Measurements from ENCODE around the gene HYAL4.
"Not testable (repeated sequence)": the region's sequence is repeated elsewhere in the genome, so short reads cannot be mapped to it uniquely, and the experiment has no call there.

Gene HYAL4

DNA sequence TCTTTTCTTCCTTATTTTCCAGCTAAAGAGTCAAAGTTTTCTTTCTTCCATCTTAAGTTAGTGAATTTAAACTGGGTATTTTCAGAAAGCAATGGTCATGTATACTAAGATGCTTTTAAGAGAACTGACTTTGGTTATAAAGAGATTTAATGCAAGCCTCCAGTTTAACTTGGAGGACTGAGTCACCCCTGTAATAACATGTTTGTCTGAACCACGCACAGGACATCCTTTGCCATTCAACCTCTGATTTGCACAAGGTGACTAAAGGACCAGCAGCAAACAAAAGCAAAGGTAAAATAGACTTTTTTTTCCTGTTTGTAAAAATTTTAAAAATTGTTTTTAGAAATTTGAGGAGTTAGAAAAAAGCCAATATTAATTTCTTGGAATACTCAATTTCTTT lies 2.9 kb downstream of the HYAL4 start:
- no peak for DNase-seq

GRCh38 chr7:123849855-123850254 lies 4.9 kb downstream of the HYAL4 start:
- DNase-seq = no peak

DNA sequence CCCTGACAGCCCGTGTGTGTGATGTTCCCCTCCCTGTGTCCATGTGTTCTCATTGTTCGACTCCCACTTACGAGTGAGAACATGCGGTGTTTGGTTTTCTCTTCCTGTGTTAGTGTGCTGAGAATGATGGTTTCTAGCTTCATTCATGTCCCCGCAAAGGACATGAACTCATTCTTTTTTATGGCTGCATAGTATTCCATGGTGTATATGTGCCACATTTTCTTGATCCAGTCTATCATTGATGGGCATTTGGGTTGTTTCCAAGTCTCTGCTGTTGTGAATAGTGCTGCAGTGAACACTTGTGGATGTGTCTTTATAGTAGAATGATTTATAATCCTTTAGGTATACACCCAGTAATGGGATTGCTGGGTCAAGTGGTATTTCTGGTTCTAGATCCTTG lies 6.4 kb downstream of the HYAL4 start:
- not testable (repeated sequence) for DNase-seq

- not testable (repeated sequence) for DNase-seq
Observed at GRCh38 chr7:123854291-123854690, 9.3 kb downstream of the HYAL4 start.

DNA sequence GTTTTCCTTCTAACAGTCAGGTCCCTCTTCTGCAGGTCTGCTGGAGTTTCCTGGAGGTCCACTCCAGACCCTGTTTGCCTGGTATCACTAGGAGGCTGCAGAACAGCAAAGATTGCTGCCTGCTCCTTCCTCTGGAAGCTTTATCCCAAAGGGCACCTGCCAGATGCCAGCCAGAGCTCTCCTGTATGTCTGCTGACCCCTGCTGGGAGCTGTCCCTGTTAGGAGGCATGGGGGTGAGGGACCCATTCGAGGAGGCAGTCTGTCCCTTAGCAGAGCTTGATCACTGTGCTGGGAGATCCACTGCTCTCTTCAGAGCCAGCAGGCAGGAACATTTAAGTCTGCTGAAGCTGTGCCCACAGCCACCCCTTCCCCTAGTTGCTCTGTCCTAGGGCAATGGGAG lies 11.5 kb downstream of the HYAL4 start:
- not testable (repeated sequence) for DNase-seq

GRCh38 chr7:123860848-123861247 lies 15.9 kb downstream of the HYAL4 start:
- no peak for DNase-seq

DNA sequence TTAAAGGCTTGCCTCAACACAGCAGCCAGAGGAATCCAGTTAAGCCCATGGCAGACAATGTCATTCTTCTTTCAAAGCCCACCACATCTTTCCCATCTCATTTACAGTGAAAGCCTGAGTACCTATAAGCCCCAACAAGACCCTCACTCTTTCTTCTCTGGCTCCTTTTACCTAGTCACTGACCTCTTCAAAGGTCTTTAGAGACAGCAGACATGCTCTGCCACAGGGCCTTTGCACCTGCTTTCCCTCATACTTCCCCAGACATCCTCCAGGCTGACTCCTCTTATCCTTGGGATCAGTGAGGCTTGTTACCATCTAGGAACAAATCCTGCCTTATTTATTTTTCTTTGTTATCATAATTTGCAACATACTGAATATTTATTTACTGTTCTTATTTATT lies 17.8 kb downstream of the HYAL4 start:
- DNase-seq = no peak

- no peak for DNase-seq
Observed at GRCh38 chr7:123863461-123863860, 18.5 kb downstream of the HYAL4 start.

- no peak for DNase-seq
Observed at GRCh38 chr7:123864012-123864411, 19.0 kb downstream of the HYAL4 start.

GRCh38 chr7:123864436-123864835 lies 19.5 kb downstream of the HYAL4 start:
- no peak for DNase-seq

DNA sequence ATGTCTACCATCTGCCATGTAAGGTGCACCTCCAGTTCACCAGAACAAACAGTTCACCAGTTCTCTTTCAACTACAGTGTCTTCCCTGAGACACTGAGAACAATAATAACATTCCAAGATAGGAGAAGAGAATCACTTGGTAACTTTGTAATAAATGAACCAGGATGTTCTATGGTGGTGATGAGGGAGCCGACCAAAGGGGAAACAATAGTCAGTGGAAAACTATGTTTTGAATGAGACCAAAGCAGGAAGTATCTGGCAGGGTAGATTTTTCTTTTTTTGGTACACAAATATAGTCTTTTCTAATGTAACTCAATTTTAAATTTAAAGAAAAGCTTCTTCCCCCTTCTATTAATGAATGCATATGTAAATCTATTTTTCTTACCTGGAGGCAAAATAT lies 20.0 kb downstream of the HYAL4 start:
- DNase-seq = no peak

GRCh38 chr7:123865517-123866117 lies 20.6 kb downstream of the HYAL4 start:
- DNase-seq = no peak

- DNase-seq = no peak
Observed at GRCh38 chr7:123867225-123867624, 22.3 kb downstream of the HYAL4 start.

DNA sequence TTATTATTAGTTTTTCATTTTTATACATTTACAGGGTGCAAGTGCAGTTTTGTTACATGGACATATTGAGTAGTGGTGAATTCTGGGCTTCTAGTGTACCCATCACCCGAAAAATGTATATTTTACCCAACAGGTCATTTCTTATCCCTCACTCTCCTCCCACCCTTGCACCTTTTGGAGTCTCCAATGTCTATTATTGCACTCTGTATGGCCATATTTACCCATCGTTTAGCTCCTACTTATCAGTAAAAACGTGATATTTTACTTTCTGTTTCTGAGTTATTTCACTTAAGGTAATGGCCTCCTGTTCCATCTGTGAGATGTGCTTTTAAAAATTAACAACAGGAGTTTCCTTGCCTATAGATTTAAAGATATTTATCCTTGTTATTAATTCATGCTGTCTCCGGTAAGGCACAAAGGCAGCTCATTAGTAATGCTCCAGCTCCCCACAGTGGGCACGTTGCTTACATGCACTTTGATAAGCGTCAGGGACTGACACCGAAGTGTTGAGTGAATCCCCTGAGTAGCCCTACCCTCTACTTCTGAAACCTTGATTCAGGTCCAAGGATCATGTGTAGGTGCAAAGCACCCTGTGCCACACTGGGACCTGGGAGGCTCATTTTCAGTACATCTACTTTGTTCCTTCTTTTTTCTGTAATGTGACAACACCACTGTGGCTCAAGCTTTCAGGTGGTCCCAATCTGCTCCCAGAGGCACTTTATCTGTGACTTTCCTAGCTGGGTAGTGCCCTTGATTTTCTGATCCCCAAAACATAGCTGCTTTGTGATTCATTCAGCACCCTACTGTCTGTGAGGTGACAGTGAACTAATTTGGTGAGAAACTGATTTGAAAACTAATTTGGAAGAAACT lies 27.3 kb downstream of the HYAL4 start:
- DNase-seq = no peak

GRCh38 chr7:123872908-123873307 lies 27.9 kb downstream of the HYAL4 start:
- DNase-seq = no peak

GRCh38 chr7:123876557-123877256 lies 31.7 kb downstream of the HYAL4 start:
- no peak for DNase-seq

GRCh38 chr7:123879628-123880027 lies 34.7 kb downstream of the HYAL4 start:
- no peak for DNase-seq

DNA sequence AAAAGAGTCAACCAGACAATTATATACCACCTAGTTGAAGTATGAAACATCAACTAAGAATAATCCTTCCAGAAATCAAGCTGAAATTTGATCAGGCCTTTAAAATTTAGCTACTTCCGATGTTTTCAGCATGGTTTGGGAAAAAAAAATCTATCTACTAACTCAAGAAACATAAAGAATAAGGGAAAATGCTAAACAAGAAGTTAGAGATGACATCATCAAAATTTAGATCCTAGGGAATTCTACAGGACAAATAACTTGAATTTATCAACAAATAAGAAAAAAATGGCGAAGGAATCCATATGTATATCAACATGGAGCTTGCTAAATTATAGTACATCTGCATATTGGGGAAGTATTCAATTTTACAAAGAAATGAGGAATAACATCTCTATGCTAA lies 36.3 kb downstream of the HYAL4 start:
- DNase-seq = no peak

- no peak for DNase-seq
Observed at GRCh38 chr7:123883154-123883553, 38.2 kb downstream of the HYAL4 start.

- DNase-seq = no peak
Observed at GRCh38 chr7:123888192-123888591, 43.2 kb downstream of the HYAL4 start.

DNA sequence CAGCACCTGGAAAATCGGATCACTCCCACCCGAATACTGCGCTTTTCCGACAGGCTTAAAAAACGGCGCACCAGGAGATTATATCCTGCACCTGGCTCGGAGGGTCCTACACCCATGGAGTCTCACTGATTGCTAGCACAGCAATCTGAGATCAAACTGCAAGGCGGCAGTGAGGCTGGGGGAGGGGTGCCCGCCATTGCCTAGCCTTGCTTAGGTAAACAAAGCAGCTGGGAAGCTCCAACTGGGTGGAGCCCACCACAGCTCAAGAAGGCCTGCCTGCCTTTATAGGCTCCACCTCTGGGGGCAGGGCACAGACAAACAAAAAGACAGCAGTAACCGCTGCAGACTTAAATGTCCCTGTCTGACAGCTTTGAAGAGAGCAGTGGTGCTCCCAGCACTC lies 49.8 kb downstream of the HYAL4 start:
- not testable (repeated sequence) for DNase-seq

- DNase-seq = no peak
Observed at GRCh38 chr7:123901101-123901500, 56.1 kb downstream of the HYAL4 start.

GRCh38 chr7:123905714-123906113 lies 60.7 kb downstream of the HYAL4 start:
- DNase-seq = no peak

DNA sequence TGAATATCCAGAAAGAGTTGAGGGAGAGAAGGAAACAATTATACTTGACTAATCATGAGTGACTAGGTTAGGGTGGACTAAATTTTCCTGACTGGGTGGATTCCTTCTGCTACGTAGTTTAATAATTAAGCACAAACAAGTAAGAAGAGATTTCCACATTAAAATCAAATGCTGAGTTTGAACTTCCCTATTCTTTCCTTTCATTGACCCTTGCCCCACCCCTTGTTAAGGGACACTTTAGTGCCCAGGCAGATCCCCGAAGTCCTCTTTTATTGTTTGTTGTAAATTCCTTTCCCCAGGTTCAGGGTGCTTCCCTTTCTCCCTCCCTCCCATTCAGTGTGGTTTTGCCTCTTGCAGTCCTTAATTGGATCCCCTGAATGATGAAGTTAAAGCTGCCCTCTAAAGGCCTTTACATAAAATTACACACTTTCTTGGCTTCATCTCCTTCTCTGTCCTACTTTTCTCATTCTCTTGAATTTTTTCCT lies 71.3 kb downstream of the HYAL4 start:
- DNase-seq = no peak

All from activated effector memory CD4-positive, alpha-beta T cell treated with Interleukin-2 at 50 U/mL for 16 hours (primary cell).